HG02571 (cell line): ENCODE results near the gene MALAT1.

Experiments used
- ATAC-seq: cut with Tn5 transposase; IDR thresholded peaks from one replicate; pipeline ENCODE4 v1.9.1; 2021; ENCODE audit warnings: mild to moderate bottlenecking, moderate library complexity; ENCODE audit not compliant: unreplicated experiment

The MALAT1 gene

DNA sequence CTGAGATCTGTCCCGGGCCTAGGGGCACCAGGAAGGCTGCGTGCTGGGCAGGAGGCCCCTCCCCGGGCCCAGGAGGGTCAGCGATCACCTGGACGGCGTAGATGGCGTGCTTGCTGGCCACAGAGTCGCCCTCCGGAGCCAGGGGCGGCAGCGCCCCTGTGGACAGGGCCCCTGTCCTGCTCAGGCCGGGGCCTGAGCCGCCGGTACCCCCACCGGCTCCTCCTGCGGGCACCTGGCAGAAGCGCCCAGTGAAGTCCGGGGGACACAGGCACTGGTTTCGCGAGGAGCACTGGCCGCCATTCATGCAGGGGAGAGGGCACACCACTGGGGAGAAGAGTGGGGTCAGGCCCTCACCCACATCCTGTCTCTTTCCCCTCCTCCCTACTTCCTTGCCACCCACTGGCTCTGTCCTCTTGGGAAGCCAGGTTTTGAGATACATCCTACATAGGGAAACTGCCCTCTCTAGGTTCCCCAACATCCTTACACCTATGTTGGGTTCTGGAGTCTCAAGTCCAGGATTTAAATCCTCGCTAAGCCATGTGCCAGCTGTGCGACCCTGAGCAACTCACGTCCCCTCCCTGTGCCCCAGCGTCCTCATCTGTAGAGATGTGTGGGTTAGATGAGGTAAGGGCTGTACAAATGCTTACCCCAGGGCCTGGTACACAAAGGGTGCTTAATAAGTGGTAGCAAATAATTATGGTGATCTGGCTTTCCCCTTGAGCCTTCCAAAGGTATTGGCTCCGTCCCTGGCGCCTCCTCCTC is 55.4 kb downstream of the MALAT1 start:
- no peak for ATAC-seq

DNA sequence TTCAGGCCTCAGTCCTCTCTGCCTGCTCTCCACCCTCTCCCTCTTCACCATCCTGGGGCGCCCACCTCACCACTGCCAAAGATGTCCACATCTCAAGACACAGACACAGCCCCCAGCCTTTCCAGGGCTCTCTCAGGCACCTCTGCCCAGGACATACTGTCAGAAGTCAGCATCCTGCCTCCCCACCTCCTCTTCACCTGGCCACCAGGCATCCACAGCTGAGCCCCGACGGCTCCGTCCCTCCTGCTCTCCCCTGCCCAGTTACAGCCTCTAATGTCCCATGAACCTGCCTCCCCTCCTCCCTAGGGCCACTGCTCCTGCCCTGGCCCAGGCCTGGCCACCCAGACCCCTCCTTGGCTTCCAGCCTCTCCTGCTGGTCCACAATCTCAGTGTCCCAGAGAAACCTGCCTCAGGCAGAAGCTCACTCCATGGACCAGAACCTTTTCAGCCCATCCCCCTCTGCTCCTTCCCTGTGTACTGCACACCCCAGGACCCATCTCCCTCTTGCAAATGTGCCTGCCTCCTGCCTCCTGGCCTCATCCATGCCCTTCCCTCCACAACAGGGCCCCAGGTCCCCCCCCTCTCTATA is 56.1 kb downstream of the MALAT1 start:
- ATAC-seq = no peak

DNA sequence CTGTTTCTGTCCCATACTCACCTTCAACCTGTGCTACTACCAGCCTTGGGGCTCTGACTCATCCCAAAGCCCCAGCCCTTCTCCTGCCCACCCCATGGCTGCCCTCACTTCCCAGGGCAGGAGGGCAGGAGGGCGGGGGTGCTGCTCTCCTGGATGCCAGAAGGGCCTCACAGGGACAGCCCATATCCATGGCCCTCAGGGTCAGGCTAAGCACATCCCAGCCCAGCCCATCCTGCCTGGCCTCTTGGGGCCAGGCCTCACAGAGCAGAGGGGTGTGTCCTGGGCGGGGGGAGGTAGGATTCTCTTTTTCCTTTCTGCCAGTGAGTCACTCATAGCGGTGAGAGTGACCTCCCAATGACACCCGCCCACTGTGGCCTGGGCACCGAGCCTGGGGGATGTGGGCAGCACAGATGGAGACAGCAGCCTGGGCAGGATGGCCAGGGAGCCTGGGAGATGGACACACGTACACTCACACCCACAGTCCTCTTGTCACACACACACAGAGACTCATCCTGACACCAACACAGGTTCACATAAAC is 56.9 kb downstream of the MALAT1 start:
- no peak for ATAC-seq
